Esophagus muscularis mucosa (tissue), 4 donors: ENCODE measurements around the gene PHLDA3. TPM values are rescaled to one million over a fixed set of nuclear protein-coding genes. Genes with fewer than 3 reads are reported as not detected.

Source experiments
- DNase-seq: peaks from one replicate; pipeline ENCODE4 v3.0.0-alpha.2; 2017; ENCODE audit errors: extremely low spot score
- H3K27ac ChIP-seq, 4 donors: fragments of 200-600 bp; sonication (generic); replicated peaks in 1 of 4; 1 replicate in 3 of 4; 2 replicates in 1 of 4; pipeline ENCODE4 v1.5.1; 2016 to 2019; ENCODE audit warnings: mild to moderate bottlenecking in 1 of 4
- H3K27me3 ChIP-seq, 4 donors: fragments of 200-600 bp; sonication (generic); one replicate each; pipeline versions ENCODE4 v1.5.1 to v1.6.0; 2016 to 2019
- H3K36me3 ChIP-seq, 4 donors: fragments of 200-600 bp; sonication (generic); one replicate each; pipeline ENCODE4 v1.5.1; 2016 to 2019
- H3K4me1 ChIP-seq, 4 donors: fragments of 200-600 bp; sonication (generic); one replicate each; pipeline ENCODE4 v1.5.1; 2016 to 2019
- H3K4me3 ChIP-seq, 4 donors: fragments of 200-600 bp; sonication (generic); 1 replicate in 2 of 4; 2 replicates in 2 of 4; pipeline ENCODE4 v1.5.1; 2016 to 2019; ENCODE audit warnings: mild to moderate bottlenecking in 4 of 4, moderate library complexity in 1 of 4
- H3K9me3 ChIP-seq, 4 donors: fragments of 200-600 bp; sonication (generic); 1 replicate in 3 of 4; 2 replicates in 1 of 4; pipeline ENCODE4 v1.5.1; 2016 to 2019
- EP300 ChIP-seq: sonication (generic); formaldehyde crosslinking; IDR thresholded peaks from one replicate; pipeline ENCODE4 v1.6.1; 2017; ENCODE audit warnings: antibody characterized with exemption
- POLR2A ChIP-seq: fragments of 450-650 bp; IDR thresholded peaks from one replicate; pipeline ENCODE4 v1.6.1; 2017; ENCODE audit warnings: antibody characterized with exemption, moderate library complexity, mild to moderate bottlenecking, low read depth
- POLR2AphosphoS5 ChIP-seq, 2 donors: sonication (generic); formaldehyde crosslinking; IDR thresholded peaks; one replicate each; pipeline ENCODE4 v1.6.1; 2017; ENCODE audit warnings: antibody characterized with exemption in 2 of 2
- WGBS: methylation state at CpG from one replicate; pipeline ENCODE4 v1.1.5; 2018; 5-methylcytosine and 5-hydroxymethylcytosine counted together
- intact Hi-C: fragments of 100-400 bp; cut with DNase I; formaldehyde crosslinking; loops from one replicate; pipeline ENCODE4 v1.15.1; 2023
- total RNA-seq, 4 donors: library from RNA; depleted of rRNA; stranded (reverse); fragments of >200 nt; gene quantifications; one replicate each; pipeline versions ENCODE4 v1.1.0 to v1.2.1, GENCODE V29; 2016
- TF ChIP-seq, protein P1 (sequence below), 3 experiments: fragments of 200-600 bp in 2 of 3; fragments of 450-650 bp in 1 of 3; sonication (generic) in 2 of 3; IDR thresholded peaks; one replicate each; pipeline ENCODE4 v1.5.1; 2017 to 2019; ENCODE audit warnings: antibody characterized with exemption in 3 of 3, mild to moderate bottlenecking in 2 of 3, moderate library complexity in 1 of 3

Gene PHLDA3
- total RNA-seq, 4 donors from 2014 or later: 63.5 to 158 (median 106) TPM

DNA sequence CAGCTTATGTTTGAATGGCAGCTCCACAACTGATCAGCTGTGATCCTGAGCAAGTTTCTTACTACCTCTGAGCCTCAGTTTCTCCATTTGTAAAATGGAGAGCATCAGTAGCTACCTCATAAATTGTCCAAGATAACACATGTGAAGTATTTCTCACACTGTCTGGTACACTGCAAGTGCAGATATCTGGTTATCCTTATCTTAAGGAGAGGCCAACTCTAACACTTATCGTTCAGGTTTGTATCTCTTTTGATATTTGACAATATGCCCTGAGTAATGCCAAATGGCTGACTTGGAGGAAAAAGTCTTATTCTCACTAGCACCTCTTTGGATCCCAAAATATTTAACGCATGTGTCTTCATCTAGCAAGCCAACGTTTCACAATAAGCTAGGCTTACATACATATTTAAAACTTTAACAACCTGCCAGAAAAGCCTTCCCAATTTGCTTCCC, 35.2 kb upstream of the PHLDA3 start:
- Histone ChIP-seq H3K4me3 (peak overlapping the region; percentile 74 to 88 (median 80)), H3K9me3 (no peaks in the 10 kb centered on the region), H3K4me1 (peaks cover 71 to 93% (median 92%) of the 10 kb centered on the region in 4 donors), H3K27ac (peak overlapping the region; percentile 93 to 99 (median 97)), H3K36me3 (peaks cover 0 to 4% (median 1%) of the 10 kb centered on the region in 4 donors), H3K27me3 (no peaks in the 10 kb centered on the region)
- no peak for DNase-seq
- TF ChIP-seq EP300 (no peak), POLR2A (no peak), POLR2AphosphoS5 (IDR thresholded peaks at IDR 0.05) (no peak)
- TF ChIP-seq, protein P1, sequence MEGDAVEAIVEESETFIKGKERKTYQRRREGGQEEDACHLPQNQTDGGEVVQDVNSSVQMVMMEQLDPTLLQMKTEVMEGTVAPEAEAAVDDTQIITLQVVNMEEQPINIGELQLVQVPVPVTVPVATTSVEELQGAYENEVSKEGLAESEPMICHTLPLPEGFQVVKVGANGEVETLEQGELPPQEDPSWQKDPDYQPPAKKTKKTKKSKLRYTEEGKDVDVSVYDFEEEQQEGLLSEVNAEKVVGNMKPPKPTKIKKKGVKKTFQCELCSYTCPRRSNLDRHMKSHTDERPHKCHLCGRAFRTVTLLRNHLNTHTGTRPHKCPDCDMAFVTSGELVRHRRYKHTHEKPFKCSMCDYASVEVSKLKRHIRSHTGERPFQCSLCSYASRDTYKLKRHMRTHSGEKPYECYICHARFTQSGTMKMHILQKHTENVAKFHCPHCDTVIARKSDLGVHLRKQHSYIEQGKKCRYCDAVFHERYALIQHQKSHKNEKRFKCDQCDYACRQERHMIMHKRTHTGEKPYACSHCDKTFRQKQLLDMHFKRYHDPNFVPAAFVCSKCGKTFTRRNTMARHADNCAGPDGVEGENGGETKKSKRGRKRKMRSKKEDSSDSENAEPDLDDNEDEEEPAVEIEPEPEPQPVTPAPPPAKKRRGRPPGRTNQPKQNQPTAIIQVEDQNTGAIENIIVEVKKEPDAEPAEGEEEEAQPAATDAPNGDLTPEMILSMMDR (IDR thresholded peaks at IDR 0.05): no peak
- WGBS: 47% methylated on average over 3 of the region's 3 CpGs
- intact Hi-C loops: no loop called here

GRCh38 chr1:201503397-201504176, 34.6 kb upstream of the PHLDA3 start:
- H3K9me3 ChIP-seq: no peaks in the 10 kb centered on the region
- peaks cover 77 to 93% (median 92%) of the 10 kb centered on the region in 4 donors for H3K4me1 ChIP-seq
- no peak for DNase-seq
- peak in 1 of 2 donors; percentile 90 for TF ChIP-seq POLR2AphosphoS5 (IDR thresholded peaks at IDR 0.05)
- TF ChIP-seq, protein P1 (IDR thresholded peaks at IDR 0.05): no peak
- TF ChIP-seq EP300: peak; percentile 97
- peak overlapping the region; percentile 93 to 99 (median 97) for H3K27ac ChIP-seq
- peak overlapping the region; percentile 74 to 88 (median 80) for H3K4me3 ChIP-seq
- H3K36me3 ChIP-seq: peaks cover 0 to 4% (median 3%) of the 10 kb centered on the region in 4 donors
- no peaks in the 10 kb centered on the region for H3K27me3 ChIP-seq
- intact Hi-C loops: no loop called here
- WGBS: 35% methylated on average over 13 of the region's 13 CpGs

- peak overlapping the region; percentile 74 to 88 (median 80) for H3K4me3 ChIP-seq
- H3K36me3 ChIP-seq: peaks cover 0 to 10% (median 6%) of the 10 kb centered on the region in 4 donors
- intact Hi-C loops: no loop called here
- H3K27ac ChIP-seq: peak overlapping the region; percentile 93 to 99 (median 97)
- H3K4me1 ChIP-seq: peaks cover 76 to 93% (median 92%) of the 10 kb centered on the region in 4 donors
- no peaks in the 10 kb centered on the region for H3K27me3 ChIP-seq
- DNase-seq: no peak
- 56% methylated on average over 3 of the region's 3 CpGs for WGBS
- TF ChIP-seq POLR2AphosphoS5 (IDR thresholded peaks at IDR 0.05) (no peak), EP300 (no peak), POLR2A (no peak)
- TF ChIP-seq, protein P1 (IDR thresholded peaks at IDR 0.05): no peak
- no peaks in the 10 kb centered on the region for H3K9me3 ChIP-seq
Measured at GRCh38 chr1:201502511-201502857, 33.5 kb upstream of the PHLDA3 start.

GRCh38 chr1:201501812-201502510, 33.0 kb upstream of the PHLDA3 start:
- no peaks in the 10 kb centered on the region for H3K9me3 ChIP-seq
- no peaks in the 10 kb centered on the region for H3K27me3 ChIP-seq
- peak overlapping the region; percentile 74 to 88 (median 80) for H3K4me3 ChIP-seq
- peaks cover 0 to 10% (median 6%) of the 10 kb centered on the region in 4 donors for H3K36me3 ChIP-seq
- 54% methylated on average over 10 of the region's 10 CpGs for WGBS
- peak overlapping the region; percentile 93 to 99 (median 97) for H3K27ac ChIP-seq
- TF ChIP-seq EP300: no peak
- TF ChIP-seq POLR2AphosphoS5 (IDR thresholded peaks at IDR 0.05): peak in 1 of 2 donors; percentile 61
- TF ChIP-seq, protein P1 (IDR thresholded peaks at IDR 0.05): no peak
- H3K4me1 ChIP-seq: peaks cover 77 to 94% (median 92%) of the 10 kb centered on the region in 4 donors
- DNase-seq: peak; percentile 91
- intact Hi-C loops: no loop called here
